ENCODE measurements around the gene RNF32.
A peak's percentile ranks its signal among the peaks of the same experiment; 100 is the strongest.
"Not testable (repeated sequence)": the region's sequence is repeated elsewhere in the genome, so short reads cannot be mapped to it uniquely, and the experiment has no call there.

RNF32 gene

GRCh38 chr7:156642306-156643045, 1.9 kb downstream of the RNF32 start:
- DNase-seq: no peak

DNA sequence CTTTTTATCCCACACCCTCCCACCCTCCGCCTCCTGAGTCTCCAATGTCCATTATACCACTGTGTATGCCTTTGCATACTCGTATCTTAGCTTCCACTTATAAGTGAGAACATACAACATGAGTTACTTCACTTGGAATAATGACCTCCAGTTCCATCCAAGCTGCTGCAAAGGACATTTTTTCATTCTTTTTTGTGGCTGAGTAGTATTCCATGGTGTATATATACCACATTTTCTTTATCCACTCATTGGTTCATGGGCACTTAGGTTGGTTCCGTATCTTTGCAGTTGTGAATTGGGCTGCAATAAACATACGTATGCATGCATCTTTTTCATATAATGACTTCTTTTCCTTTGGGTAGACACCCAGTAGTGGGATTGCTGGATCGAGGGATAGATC, 6.8 kb downstream of the RNF32 start:
- DNase-seq: not testable (repeated sequence)

DNA sequence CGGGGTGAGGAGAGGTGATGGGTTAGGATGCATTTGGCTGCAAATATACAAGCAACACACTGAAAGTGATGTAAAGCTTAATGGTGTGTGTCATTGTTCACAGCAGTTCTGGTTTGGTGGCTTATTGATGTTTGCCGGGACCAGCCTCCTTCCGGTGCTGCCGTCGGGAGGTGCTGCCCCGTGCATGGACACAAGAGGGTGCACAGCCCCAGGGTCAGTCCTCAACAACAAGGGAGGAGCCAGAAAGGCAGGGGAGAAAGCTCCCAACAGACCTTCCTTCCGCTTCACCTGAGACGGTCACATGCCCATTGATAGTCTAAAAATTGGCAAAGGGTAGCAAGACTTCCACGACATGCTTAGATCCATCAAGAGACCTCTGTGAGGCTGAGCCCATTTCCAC, 9.5 kb downstream of the RNF32 start:
- DNase-seq: peak; percentile 37

DNA sequence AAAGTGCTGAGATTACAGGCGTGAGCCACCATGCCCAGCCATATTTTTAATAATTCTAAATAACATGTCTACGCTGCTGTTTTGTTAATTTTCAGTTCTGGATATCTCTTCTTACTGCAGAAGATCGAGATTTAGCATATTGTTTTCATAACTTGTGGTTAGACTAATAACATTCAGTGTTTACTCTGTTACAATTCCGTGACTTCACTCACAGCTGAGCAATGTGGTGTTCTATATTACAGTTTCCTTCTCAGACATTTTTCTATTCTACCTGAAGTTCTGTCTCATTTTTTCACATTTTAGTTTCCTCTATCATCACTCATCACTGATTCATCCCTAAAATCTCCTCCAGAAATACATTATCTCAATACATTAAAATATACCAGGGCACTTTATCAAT, 10.9 kb downstream of the RNF32 start:
- no peak for DNase-seq

GRCh38 chr7:156652886-156653568, 12.5 kb downstream of the RNF32 start:
- no peak for DNase-seq

GRCh38 chr7:156654511-156655234, 14.1 kb downstream of the RNF32 start:
- DNase-seq: no peak

- DNase-seq: no peak
These were observed 14.7 kb downstream of the RNF32 start for GRCh38 chr7:156655251-156655650.

DNA sequence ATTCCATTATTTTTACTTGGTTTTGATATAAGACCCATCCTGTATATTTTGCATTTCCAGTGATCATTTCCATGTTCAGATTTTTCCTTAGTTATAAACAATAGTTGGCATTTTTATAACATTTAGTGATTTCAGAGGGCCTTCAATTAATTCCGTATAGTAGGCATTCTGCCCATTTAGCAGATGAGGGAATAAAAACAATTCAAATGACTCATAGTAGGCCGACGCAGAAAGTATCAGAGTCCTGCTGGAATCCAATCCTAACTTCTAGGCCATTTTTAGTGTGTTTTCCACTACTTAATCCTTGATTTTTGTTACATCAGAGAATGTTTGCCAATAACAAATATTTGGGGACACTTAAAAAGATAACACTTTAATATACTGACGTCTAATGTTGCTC, 15.4 kb downstream of the RNF32 start:
- no peak for DNase-seq

DNA sequence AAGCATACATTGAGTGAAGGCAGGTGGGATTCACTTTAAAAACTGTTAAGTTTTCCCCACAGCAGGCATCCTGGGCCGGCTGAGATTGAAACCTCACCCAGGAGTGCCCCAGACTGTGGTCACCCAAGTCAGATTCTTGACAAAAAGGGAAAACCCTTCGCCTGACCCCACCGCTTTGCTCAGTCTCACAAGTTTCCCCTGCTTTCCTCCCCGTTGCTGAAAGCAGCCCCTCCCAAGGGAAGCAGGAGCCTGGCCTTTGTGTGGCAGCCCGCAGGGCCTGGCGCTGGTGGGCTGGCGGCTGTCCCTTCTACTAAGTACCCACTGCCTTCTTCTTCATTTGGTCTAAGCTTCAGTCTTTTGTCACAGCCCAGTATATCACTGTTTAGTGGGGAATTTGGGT, 16.0 kb downstream of the RNF32 start:
- no peak for DNase-seq

- no peak for DNase-seq
These were observed 17.1 kb downstream of the RNF32 start for GRCh38 chr7:156657681-156658080.

- no peak for DNase-seq
These were observed 18.6 kb downstream of the RNF32 start for GRCh38 chr7:156659203-156659602.

DNA sequence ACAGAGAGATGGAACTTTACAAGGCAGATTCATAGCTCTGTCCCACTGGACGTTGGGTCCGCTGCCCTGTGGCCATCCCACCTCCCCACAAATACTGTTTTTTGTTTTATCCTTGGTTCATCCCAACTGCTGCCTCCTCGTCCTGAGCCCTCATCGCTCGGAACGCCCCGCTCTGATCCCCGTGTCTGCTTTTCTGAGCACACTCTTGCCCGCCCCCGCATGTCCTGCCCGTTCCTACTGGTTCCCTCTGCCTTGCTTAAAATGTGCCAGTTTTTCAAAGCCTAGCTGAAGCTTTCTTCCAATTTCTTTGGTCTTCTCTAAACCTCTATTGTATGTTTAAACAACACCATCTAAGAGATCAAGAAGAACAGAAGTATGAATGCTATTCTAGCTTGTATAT, 19.4 kb downstream of the RNF32 start:
- DNase-seq: no peak

- DNase-seq: peak; percentile 57
These were observed 21.1 kb downstream of the RNF32 start for GRCh38 chr7:156661637-156662036.

GRCh38 chr7:156662277-156662676, 21.7 kb downstream of the RNF32 start:
- DNase-seq: peak; percentile 17

- DNase-seq: no peak
These were observed 24.5 kb downstream of the RNF32 start for GRCh38 chr7:156665101-156665500.

- DNase-seq: no peak
These were observed 26.0 kb downstream of the RNF32 start for GRCh38 chr7:156666368-156667109.

GRCh38 chr7:156667110-156667426, 26.5 kb downstream of the RNF32 start:
- no peak for DNase-seq

GRCh38 chr7:156668130-156668741, 27.7 kb downstream of the RNF32 start:
- DNase-seq: no peak

DNA sequence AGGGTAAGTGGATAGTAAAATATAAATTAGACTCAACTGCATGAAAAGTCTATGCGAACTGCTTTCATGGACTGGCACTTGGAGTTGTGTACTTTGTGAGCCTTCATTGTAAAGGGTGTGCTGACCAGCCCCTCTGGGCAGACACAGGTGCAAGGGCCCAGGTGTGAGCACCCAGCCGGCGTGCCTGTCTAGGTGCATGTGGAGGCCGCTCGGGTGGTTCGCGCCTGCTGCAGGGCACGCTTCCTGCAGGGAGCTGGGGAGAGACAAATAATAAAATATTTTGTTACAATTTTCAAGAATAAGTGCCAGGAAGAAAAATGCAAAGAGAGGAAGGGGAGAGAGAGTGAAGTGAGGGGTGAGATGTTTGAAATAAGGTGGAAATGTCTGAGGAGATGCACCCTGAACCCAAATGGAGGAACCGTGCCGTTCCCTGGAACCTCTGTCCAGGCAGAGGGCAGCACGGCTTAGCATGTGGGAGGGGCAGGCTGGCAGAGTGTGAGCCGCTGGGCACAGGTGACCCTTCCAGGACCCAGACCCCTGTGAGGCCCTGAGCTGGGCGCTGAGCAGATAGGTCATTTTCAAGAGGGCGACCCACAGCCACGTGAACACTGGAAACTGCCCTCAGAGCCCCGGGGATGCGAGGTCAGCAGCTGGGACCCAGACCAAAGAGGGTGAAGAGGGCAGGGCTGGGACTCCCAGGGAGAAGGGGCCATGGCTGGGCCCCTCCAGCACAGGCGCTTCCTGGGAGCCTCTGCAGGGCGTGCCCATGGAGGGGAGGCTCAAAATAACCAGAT, 28.7 kb downstream of the RNF32 start:
- no peak for DNase-seq

DNA sequence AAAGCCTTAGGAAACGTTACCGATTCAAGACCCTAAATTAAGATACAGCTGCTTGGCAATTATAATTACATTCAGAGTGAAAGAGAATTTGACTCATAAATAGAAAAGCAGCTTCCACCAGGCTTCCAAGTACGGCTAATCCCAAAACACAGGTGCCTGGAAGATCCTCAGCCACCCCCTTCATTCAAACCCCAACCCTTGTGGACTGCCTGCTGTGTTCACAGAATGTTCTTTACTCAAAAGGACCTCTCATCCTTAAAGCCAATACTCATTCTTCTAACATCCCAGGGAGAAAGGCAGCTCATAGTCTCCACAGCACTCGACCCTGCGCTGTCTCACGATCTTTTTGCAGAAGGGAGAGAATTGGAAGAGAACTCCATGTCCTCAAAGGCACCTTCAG, 32.9 kb downstream of the RNF32 start:
- no peak for DNase-seq

DNA sequence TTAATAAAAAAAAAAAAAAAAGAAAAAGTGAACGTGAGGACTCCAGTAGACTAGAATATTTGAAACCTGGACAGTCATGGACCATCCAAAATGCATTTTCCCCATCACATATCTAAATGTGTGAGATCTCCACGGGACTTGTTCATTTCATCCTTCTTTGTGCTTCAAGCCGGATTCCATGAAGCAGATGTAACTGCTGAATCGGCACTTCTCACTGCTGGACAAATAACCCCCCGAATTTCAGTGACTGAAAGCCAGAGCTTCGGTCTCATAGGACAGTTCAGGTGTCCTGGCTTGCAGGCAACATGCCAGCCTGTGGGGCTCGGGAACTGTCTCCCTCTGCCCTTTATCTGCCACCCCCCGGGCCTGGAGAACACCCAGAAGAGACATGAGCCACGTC, 33.3 kb downstream of the RNF32 start:
- no peak for DNase-seq

GRCh38 chr7:156675721-156676120, 35.1 kb downstream of the RNF32 start:
- DNase-seq: no peak
